ENCODE results near the gene SYT12. TPM values are rescaled to one million over a fixed set of nuclear protein-coding genes. Genes with fewer than 3 reads are reported as not detected.

Gene SYT12
- total RNA-seq, 1 experiment from 2014 or later: 4.3 TPM

- Histone ChIP-seq H4K20me1 (ENCODE audit: insufficient read depth) (no peaks in the 10 kb centered on the region), H3K4me2 (ENCODE audit: low read length) (no peak overlapping the region), H3K27ac (ENCODE audit: low read depth, low read length) (no peak overlapping the region), H2AFZ (ENCODE audit: low read depth, low read length, poor library complexity, severe bottlenecking) (no peak overlapping the region), H3K79me2 (ENCODE audit: insufficient read depth, low read length) (no peaks in the 10 kb centered on the region), H3K36me3 (ENCODE audit: control insufficient read depth in 1 of 2, insufficient read depth in 2 of 2, low read length in 2 of 2) (no peaks in the 10 kb centered on the region), H3K9me3 (ENCODE audit: control insufficient read depth in 1 of 2, insufficient read depth in 1 of 2, low read depth in 1 of 2, low read length in 2 of 2) (no peaks in the 10 kb centered on the region), H3K4me3 (replicated peaks in 1 of 2; ENCODE audit: low read depth in 1 of 2, low read length in 2 of 2) (no peak overlapping the region), H3K9ac (ENCODE audit: low read length) (no peak overlapping the region), H3K9me2 (ENCODE audit: insufficient read depth) (no peaks in the 10 kb centered on the region), H3K27me3 (ENCODE audit: insufficient read depth, low read length) (no peaks in the 10 kb centered on the region), H3K4me1 (ENCODE audit: control insufficient read depth in 1 of 2, insufficient read depth in 2 of 2, low read length in 2 of 2) (peaks cover 40 to 54% of the 10 kb centered on the region in 2 experiments)
- BruUV-seq (replicated peaks): no TSS peak
- no peak for TF ChIP-seq REST (IDR thresholded peaks at IDR 0.05; ENCODE audit: low read depth)
- TF ChIP-seq POLR2AphosphoS5 (IDR thresholded peaks at IDR 0.05; ENCODE audit: low read depth, low read length): no peak
- no peak for TF ChIP-seq FOSL1 (IDR thresholded peaks at IDR 0.05; ENCODE audit: low read depth)
- no peak for TF ChIP-seq EGR1 (IDR thresholded peaks at IDR 0.05; ENCODE audit: low read depth)
- TF ChIP-seq EZH2phosphoT487 (IDR thresholded peaks at IDR 0.05; ENCODE audit: borderline replicate concordance): no peak
- TF ChIP-seq ATF3 (IDR thresholded peaks at IDR 0.05): no peak
- TF ChIP-seq YY1 (IDR thresholded peaks at IDR 0.05; ENCODE audit: extremely low read depth, insufficient replicate concordance, low read depth, low read length): no peak
- no peak for TF ChIP-seq CBX3 (IDR thresholded peaks at IDR 0.05; ENCODE audit: low read depth)
- no peak for TF ChIP-seq ZBTB33 (IDR thresholded peaks at IDR 0.05; ENCODE audit: extremely low read depth, insufficient replicate concordance, low read length)
- no peak for TF ChIP-seq ZFX (IDR thresholded peaks at IDR 0.05)
- ChIA-PET RAD21 (ENCODE audit: low non-redundant PET in 1 of 2, low total read pairs in 2 of 2, uncharacterized antibody in 2 of 2, unreplicated experiment in 2 of 2) (interaction anchor here in 1 of 2 experiments (0.7 kb wide), 1 partner anchor 172 kb away, joined by 3 read pairs; no protein-coding TSS in a partner anchor), CTCF (interaction anchor here (1.1 kb wide), 1 partner anchor 290 kb away, joined by 3 read pairs; no protein-coding TSS in a partner anchor), POLR2A (no interaction called here)
- no peak for ATAC-seq
- intact Hi-C loops (cut with micrococcal nuclease): no loop called here
- DNase-seq (ENCODE audit: low read depth, low spot score): no peak
Measured at GRCh38 chr11:67027483-67027930, 4.6 kb downstream of the SYT12 start.
